ENCODE data around the gene SHISA4. TPM values are rescaled to one million over a fixed set of nuclear protein-coding genes. Genes with fewer than 3 reads are reported as not detected.
"Not testable (repeated sequence)": the region's sequence is repeated elsewhere in the genome, so short reads cannot be mapped to it uniquely, and the experiment has no call there.

SHISA4 gene
- polyA plus RNA-seq, 5 donors, result 14.7 to 25.6 (median 18.5) TPM

DNA sequence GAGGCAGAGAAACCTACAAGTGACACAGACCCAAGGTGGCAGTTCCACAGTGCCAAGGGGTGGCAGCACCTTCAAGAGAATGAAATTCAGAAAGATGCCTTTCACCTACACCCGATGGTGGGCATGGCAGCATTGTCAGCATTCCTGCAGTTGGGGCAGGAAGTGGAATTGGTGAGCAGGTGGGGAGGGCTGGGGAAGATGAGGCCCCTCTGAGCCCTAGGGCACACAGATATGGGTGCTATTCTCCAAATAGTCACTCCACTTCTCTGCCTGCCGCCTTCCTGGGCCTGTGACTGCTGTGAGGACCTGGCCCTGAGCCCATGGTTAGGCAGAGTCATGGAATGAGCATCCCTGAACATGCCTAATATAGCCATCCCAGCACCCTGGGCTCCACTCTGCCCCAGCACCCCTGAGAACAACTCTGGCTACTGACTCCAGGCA is 8.3 kb downstream of the SHISA4 start:
- DNase-seq, result no peak

DNA sequence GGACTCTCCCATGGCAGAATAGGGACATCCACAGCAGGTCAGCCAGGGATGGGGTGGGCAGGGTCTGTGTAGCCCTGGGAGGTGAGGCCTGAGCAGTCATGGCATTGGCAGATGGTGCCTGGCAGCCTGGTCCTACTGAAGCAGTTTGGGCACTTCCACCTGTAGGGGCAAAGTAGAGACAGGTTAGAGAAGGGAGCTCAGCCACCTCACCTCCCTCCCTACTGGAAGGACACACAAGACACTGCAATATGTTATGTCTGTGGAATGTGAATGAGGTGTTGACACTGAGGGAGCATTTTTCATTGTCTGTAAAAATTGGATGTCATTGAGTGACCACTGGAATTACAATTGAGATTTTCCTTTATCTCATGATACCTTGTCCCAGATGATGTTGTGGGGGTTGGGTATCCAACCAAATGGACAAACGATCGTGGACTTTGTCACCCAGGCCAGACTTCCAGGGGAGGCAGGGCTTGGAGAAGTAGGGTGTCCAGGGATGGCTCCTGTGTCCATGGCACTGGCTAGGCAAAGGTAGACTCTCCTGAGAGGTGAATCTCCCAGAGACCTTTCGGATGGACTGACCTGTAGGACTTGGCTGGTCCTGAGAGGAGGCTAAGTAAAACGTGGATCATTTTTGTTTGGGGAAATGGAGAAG is 9.7 kb downstream of the SHISA4 start:
- DNase-seq, result no peak

DNA sequence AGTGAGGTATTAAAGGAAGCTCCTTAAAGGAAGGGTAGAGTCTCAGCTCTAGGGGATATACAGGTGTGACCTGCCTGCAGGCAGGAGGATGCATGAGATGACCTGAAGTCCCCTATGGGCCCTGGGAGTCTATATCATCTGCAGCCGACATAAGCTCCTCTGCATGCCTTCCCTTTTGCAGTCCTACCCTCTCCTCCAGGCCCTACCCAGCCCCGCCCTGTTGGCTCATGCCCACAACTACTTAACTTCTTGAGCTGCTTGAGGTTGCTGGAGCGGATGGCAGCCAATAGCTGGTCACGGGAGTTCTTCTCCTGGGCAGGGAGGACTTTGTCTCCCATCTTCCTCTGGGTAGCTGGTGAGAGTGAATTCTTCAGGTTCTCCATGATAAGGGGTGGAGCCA is 10.3 kb downstream of the SHISA4 start:
- no peak for DNase-seq

DNA sequence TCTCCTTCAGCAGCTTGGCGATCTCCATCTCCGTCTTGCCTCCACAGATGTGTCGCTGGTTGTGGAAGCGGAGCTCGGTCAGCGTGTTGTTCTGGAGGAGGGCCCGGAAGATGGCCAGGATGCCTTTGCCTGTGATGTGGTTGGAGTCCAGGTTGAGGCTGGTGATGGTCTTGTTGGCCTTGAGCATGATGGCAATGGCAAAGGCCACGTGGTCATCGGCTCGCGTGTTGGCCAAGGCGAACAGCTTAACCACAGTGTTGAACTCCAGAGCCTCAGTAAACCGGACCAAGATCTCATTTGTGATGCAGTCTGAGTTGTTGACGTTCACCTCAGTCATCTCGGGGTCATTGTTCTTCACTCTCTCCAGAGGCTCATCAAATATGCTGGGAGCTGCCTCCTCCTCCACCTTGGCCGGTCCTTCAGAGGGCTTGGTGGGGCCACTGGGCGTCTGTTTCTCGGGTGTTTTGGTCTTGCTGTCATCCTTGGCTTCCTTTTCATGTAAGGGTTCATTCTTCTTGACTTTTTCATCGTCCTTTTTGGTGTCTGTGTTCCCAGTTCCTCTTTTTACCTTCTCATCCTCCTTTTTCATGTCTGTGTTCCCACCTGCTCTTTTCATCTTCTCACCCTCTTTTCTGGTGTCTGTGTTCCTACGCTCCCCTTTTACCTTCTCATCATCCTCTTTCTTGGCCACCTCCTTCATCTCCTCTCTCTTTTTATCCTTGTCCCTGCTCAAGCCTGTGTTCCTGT is 11.2 kb downstream of the SHISA4 start:
- DNase-seq, result no peak

DNA sequence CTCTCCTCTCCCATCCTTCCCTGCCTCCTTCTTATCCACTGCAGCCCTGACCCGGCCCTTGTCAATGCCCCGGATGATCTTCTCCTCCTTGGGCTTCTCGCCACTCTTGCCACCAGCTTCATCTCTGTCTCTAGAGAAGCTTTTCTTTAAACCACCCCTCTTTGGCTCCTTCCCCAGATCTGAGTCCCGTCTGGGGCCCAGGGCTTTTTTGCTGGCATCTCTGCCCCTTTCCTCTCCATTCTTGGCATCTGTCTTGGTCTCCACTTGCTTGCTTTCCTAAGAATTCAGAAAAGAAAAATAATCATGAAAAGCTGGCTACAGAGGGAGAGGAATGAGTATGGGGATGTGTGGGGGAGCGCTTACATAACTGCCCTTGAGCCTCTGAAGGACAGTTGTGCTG is 11.8 kb downstream of the SHISA4 start:
- DNase-seq, result no peak

DNA sequence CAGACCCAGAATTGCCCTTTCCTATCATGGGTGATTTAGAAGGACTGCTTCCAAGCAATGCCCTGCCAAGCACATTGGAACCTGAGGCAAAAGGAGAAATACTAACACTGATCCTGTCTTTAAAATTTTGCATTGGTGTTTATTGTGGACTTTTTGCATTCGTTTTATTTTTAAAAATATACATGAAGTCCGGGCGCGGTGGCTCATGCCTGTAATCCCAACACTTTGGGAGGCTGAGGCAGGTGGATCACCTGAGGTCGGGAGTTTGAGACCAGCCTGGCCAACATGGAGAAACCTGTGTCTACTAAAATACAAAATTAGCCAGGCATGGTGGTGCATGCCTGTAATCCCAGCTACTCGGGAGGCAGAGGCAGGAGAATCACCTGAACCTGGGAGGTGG is 12.3 kb downstream of the SHISA4 start:
- not testable (repeated sequence) for DNase-seq

DNA sequence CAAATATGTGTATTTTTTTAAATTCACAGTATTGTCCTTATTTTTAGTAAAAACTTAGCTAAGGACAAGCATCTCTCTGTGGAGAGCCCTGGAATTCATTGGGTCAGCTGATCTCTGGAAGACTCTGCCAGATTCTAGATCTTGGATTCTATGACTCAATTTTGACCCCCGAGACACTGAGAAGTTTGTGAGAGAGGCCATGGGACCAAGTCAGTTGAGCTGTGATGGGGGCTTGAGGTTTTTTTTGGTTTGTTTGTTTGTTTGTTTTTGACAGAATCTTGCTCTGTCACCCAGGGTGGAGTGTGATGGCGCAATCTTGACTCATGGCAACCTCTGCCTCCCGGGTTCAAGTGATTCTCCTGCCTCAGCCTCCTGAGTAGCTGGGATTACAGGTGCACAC is 13.5 kb downstream of the SHISA4 start:
- DNase-seq, result no peak

DNA sequence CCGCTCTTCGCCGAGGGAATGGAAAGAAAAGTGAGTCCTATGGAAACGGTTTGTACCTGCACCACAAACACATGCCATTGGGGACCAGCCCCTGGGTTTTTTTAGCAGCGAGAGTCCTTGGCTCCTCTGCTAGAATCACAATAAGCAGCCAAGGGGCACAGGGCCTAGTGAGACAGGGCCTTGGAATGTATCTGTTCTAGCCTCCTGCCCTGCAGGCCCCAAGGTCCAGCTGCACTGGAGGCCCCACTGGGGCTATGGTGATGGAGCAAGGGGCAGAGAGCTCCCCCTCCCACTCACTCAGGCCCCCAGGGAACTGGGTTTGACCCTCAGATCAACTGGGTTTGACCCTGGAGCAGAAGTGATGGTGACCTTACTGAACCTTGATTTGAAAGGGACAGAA is 14.4 kb downstream of the SHISA4 start:
- no peak for DNase-seq

DNA sequence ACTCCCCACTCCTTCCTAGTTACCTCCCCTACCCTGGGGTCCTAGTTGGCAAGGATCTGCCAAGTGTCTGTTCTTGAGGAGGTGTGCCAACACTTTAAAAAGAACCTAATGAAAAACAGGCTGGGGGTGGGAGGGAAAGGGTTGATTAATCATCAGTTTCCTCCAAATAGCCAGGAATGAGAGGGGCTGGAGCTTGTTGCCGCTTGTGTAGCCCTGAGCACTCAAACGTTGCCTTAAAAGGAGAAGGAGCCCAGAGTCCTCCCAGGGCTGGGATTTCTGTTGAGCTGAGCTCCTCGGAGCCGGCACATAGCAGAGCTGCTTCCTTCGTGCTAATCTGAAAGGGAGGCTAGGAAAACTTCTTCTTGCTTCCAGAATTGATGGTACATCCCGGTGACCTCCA is 15.9 kb downstream of the SHISA4 start:
- DNase-seq, result no peak

DNA sequence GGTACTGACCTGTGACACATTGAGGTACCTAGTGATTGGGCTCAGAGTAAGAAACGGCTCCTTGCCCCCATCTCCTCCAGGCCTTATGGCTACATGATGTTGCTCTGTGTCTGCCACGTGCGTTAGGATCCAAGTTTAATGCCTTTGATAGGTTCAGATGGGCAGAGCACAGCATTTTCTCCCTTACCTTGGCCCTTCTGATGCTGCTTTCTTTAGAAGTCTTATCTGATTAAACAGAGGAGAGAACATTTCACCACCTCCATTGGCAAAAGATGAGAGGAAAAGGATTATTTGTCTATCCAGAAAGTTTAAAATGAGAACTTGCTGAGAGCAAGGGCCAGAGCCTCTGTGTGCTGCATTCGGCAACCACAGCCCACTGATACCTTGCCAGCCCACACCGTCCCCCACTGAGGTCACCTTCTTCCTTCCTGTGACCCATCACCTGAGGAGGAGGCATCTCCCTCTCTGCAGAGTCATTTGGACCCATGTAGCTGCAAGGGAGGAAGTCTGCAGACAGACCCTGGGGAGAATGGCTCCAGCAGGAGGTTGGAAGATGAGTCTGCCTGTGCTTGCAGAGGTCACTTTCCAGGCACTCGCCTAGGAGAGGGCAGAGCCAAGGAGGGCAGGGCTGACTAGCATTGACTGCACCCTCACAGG is 16.7 kb downstream of the SHISA4 start:
- DNase-seq, result no peak

DNA sequence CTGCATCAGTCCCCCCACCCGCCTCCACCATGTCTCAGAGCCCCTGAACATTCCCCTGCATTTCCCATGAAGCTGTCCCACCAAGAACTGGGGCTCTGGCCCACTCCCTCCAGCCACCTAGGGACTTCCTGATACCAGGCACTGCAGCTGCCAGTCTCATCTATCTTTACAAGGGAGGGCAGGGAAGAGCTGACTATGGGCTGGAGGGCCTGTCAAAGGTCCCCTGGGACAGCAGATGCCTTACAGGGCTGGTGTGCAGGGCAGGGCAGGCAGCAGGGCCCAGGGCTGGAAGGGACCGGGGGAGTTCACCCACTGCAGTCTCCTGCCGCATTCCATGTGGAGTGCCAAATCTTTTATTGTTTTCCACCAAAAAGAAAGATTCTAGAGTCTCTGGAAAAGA is 17.6 kb downstream of the SHISA4 start:
- DNase-seq, result no peak

DNA sequence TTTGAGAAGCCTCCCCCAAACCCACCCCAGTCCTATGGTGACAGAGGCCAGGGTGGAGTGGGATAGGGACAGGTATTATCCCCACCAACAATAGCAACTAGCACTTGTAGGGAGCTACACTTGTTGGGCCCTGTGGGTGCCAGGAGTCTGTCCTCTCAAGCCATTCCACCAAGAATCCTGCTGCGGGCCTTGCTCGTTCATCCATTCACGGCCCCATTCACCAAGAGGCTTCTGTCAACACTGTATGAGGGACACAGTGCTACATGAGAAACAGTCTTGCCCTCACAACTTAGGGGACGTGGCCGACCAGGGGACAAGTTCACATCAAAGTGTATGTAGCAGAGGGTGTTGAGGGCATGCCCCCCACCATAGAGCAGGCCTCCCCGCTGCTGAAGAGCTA is 18.9 kb downstream of the SHISA4 start:
- no peak for DNase-seq

DNA sequence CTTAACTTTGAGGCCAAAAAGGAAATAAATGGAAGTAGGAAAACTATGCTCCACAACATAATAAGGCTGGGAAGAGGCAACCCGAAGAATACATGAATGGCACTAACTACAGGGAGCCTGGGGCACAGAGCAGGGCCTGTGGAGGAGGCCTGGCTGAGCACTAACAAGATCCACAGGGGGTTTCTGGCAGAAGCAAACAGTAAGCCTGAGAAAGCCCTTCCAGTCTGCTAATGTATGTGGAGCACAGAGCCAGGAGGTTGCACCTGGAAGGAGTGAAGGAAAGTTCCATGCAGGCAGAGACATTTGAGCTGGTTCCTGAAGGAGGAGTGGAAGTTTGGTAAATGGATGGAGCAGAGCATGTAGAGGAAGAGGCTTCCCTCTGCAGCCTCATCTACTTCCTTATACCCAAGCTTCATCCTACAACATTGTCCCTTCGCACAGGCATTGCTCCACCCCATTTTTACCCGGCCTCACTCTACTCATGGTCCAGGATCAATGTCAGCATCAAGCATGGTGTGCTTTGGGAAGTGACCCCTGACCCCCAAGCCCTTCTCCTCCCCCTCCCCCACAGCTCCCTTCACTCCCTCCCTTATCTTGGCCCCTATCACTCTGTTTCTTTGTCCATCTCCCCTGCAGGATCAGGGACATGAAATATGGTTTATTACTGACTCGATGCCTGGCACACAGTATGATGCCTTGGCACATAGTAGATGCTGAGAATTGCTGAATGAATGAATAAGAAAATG is 23.3 kb downstream of the SHISA4 start:
- DNase-seq, result no peak

DNA sequence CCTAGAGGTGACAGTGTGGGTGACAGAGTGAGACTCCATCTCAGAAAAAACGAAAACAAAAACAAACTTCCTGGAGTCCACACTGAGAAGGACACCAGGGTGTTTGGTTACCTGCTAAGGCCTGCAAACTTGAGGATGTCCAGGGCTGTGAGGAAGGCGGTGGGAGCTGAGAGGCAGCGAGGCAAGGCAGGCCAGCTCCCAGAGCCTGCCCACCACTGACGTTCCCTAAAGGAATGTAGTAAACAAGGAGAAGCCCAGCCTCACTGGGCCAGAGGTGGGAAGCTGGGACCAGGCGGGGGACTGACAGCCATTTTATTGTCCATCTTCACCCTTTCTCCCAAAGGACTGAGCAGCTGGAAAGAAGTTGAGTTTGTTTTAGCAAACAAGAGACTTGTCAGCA is 24.1 kb downstream of the SHISA4 start:
- DNase-seq, result no peak

DNA sequence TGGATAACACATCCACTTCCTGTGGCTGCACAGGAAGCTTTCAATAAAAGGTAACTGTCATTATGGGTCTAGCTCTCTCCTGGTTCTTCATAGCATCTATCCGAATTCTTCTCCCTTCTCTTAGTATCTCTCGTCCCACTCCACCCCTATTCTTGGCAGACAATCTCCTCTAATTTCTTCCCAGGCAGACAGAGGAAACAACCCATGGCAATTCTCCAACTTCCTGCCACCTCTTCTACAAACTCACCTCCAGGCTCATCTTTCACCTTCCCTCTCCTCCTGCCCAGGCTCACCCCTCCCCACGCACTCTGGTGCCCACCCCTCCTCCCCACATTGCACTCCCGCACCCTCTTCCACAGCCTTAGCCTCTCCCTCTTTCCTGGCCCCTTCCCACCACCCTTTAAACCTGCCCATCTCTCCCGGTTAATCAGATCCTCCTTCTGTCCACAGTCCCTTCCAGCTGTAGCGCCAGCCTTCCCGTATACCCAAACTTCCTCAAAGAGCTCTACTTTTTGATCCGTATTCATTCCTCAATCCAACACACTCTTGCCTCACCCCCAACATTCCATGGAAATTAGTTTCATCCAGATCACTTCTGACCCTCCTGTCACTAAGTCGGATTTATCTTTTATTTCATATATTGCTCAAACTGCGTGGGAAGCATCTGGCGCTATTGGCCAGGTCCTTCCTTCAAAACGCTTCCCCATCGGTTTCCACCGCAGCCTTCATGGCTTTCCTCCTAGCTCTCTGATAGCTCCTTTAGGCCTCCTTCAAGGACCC is 25.9 kb downstream of the SHISA4 start:
- DNase-seq, result no peak

DNA sequence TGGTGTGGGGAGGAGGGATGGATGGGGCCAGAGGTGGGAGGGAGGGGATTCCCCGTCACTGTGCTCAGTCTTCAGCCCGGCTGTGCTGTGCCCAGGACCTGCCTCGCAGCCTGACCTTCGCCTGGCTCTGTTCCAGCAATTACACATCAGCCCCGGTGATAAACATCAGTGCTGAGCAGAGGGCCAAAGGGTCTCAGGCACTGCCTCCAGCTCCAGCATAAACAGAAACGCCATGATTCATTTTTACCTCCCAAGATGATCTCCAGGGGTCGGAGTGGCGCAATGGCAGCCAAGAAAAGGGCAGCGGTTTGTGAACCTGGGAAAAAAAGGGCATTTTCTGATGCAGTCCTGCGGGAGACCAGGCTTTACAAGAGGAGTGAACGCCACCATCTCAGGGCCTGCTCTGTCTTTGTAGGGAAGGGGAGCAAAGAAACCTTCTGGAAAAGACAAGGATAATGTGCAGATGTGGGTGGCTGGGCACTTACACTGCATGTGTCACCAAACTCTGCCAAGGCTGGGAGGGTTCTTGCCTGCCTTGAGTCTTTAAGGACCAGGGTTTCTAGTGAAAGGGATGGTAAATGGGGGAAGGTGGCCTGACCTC is 28.1 kb downstream of the SHISA4 start:
- DNase-seq, result no peak

DNA sequence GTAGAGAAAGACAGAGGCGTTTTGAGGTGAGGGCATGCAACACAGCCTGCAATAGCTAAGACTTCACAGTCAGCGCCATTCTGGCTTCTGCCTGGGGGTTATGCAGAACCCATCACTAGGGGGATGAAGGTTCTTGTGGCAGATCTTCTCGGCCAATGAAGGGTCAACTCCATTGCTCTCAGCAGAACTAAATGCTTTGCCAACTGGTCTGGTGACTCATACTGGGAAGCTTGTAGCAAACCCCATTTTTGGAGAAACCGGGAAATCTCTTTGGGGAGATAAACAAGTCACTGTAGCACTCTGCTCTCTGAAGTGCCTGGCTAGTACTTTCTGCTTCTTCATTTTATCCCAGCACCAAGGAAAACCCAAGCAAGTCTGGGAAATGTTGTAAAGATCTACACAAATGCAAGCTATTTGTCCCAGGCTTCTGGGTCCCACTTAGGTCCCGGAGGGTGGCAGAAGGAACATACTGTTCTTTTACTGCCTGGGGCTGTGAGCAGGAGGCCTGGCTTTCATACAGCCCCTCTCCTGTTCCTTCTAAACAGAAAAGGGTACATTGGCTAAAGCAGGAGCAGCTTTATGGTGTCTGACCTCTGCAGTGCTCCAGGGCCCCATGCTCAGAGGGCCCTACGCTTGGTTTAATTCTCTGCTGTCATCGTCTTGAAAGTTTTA is 28.8 kb downstream of the SHISA4 start:
- DNase-seq, result no peak

DNA sequence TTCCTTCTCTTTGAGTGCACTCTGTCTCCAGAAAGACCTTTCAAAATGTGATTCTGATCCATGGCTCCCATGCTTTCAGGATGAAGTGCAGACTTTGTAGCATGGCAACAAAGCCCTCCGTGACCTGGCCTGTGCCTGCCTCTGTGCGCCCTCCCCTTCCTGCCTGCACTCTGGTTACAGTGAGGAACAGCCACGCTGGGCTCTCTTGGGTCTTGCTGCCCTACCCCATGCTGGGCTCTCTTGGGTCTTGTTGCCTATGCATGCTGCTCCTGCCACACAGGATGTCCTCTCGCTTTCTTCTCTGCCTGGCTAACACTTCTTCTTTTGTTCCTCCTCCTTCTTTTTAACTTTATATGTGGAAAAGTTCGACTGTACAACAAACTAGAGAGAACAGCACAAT is 29.6 kb downstream of the SHISA4 start:
- no peak for DNase-seq

DNA sequence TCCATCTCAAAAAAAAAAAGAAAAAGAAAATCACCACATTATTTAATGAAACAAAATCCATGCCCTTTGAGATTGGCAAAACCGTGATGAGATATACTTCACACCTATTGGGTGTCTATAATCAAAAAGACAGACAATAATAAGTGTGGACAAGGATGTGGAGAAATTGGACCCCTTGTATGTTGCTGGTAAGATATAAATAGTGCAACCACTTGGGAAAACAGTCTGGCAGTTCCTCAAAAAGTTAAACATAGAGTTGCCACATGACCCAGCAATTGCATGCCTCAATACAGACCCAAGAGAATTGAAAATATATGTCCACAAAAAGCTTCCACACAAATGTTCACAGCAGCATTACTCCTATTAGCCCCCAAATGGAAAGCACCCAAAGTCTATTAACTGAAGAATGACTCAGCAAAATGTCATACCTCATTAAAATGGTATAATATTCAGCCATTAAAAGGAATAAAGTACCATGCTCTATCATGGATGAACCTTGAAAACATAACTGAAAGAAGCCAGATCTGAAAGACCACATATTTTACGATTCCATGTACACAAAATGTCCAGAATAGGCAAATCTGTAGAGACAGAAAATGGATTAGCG is 33.4 kb downstream of the SHISA4 start:
- no peak for DNase-seq

DNA sequence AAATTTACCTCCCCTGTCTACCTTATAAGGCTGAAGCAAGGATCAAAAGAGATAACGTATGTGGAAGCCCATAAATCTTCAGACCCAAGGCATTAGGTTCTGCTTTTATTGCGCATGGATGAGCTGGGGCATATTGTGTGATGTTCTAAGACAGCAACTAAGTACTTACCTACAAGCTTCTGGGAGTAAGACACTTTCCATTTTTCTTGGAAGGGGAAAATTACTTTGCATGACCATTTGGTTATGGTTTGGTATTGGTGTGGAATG is 36.5 kb downstream of the SHISA4 start:
- DNase-seq, result no peak

Measured in right lung (tissue), 5 donors.